Cardiac muscle cell (in vitro differentiated cells and primary cell): Measurements from ENCODE around the gene KRTAP2-1. TPM values are rescaled to one million over a fixed set of nuclear protein-coding genes. Genes with fewer than 3 reads are reported as not detected.
"Not testable (repeated sequence)": the region's sequence is repeated elsewhere in the genome, so short reads cannot be mapped to it uniquely, and the experiment has no call there.

ENCODE experiments used
- DNase-seq, 2 donors: peaks; one replicate each; pipeline versions ENCODE4 v3.0.0 to v3.0.0-alpha.2; 2010 to 2017; ENCODE audit warnings: low read depth in 1 of 2, low spot score in 1 of 2
- H3K27ac ChIP-seq: fragments of 200-600 bp; sonication (generic); 2 replicates; pipeline ENCODE4 v1.5.1; 2016
- H3K27me3 ChIP-seq: fragments of 200-600 bp; sonication (generic); 2 replicates; pipeline ENCODE4 v1.6.0; 2016; ENCODE audit warnings: control low read depth
- H3K36me3 ChIP-seq: fragments of 200-600 bp; sonication (generic); 2 replicates; pipeline ENCODE4 v1.5.1; 2016; ENCODE audit warnings: control low read depth
- H3K4me1 ChIP-seq: fragments of 200-600 bp; sonication (generic); 2 replicates; pipeline ENCODE4 v1.8.1; 2017; ENCODE audit warnings: low read depth, mild to moderate bottlenecking, mixed run types
- H3K4me3 ChIP-seq: fragments of 200-600 bp; sonication (generic); 2 replicates; pipeline ENCODE4 v1.5.1; 2016; ENCODE audit warnings: mild to moderate bottlenecking
- H3K9me3 ChIP-seq: fragments of 200-600 bp; sonication (generic); 2 replicates; pipeline ENCODE4 v1.5.1; 2017; ENCODE audit warnings: low read depth, mild to moderate bottlenecking, control low read depth
- polyA plus RNA-seq: library from polyadenylated mRNA; unstranded; fragments of >200 nt; fragmentation: Nextera tagmentation; extraction: Ambion mirVana; gene quantifications from 2 replicates; pipeline ENCODE4 v1.2.1, GENCODE V29; 2016
- total RNA-seq: library from RNA; depleted of rRNA; stranded (reverse); fragments of >200 nt; gene quantifications from 2 replicates; pipeline ENCODE4 v1.2.3, GENCODE V29; 2016
- TF ChIP-seq, protein P1 (sequence below): IDR thresholded peaks from 2 replicates; pipeline ENCODE4 v1.5.1; 2012; ENCODE audit warnings: low read depth, mild to moderate bottlenecking, low read length

The KRTAP2-1 gene
- total and polyA plus RNA-seq, 2 experiments from 2014 or later = not detected

DNA sequence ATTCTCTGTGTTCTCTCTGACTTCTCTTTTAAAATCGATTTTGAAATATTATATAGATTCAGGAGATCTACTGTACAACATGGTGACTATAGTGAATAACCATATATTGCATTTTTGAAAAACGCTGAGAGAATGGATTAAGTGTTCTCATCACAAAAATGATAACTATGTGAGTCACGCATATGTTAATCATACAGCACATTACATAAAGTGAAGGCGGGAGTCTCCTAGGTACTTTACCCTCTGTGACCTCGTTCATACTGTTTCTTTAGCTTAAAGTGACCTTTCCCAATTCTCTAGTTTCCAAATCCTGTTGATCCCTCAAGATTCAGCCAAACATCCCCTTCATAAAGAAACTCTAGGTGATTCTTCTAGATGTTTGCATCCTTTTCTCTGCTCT, 44.3 kb downstream of the KRTAP2-1 start:
- DNase-seq = no peak
- Histone ChIP-seq H3K27me3 (no peaks in the 10 kb centered on the region), H3K27ac (no peak overlapping the region), H3K4me1 (no peaks in the 10 kb centered on the region), H3K4me3 (no peak overlapping the region), H3K36me3 (no peaks in the 10 kb centered on the region), H3K9me3 (no peaks in the 10 kb centered on the region)
- TF ChIP-seq, protein P1, sequence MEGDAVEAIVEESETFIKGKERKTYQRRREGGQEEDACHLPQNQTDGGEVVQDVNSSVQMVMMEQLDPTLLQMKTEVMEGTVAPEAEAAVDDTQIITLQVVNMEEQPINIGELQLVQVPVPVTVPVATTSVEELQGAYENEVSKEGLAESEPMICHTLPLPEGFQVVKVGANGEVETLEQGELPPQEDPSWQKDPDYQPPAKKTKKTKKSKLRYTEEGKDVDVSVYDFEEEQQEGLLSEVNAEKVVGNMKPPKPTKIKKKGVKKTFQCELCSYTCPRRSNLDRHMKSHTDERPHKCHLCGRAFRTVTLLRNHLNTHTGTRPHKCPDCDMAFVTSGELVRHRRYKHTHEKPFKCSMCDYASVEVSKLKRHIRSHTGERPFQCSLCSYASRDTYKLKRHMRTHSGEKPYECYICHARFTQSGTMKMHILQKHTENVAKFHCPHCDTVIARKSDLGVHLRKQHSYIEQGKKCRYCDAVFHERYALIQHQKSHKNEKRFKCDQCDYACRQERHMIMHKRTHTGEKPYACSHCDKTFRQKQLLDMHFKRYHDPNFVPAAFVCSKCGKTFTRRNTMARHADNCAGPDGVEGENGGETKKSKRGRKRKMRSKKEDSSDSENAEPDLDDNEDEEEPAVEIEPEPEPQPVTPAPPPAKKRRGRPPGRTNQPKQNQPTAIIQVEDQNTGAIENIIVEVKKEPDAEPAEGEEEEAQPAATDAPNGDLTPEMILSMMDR = no peak

DNA sequence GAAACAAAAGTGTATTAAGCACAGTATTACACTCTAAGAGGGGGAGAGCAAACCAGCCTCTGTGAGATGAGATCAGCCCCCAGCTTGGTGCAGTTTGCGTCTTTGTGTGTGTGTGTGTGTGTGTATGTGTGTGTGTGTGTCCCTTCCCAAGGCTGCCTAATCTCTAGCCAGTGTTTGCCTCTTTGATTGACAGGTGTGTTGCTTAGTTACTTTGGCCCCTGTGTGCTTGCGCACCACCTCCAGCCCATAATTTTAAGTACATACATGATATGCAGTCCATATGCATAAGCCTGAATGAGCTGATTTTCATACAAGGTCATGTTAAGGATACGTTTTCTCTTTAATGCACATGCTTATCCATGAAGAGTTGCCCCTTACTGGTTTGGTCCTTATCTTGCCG, 45.3 kb downstream of the KRTAP2-1 start:
- H3K36me3 ChIP-seq = no peaks in the 10 kb centered on the region
- TF ChIP-seq, protein P1 = no peak
- no peaks in the 10 kb centered on the region for H3K27me3 ChIP-seq
- DNase-seq = no peak
- H3K27ac ChIP-seq = no peak overlapping the region
- H3K4me1 ChIP-seq = no peaks in the 10 kb centered on the region
- H3K4me3 ChIP-seq = no peak overlapping the region
- no peaks in the 10 kb centered on the region for H3K9me3 ChIP-seq

DNA sequence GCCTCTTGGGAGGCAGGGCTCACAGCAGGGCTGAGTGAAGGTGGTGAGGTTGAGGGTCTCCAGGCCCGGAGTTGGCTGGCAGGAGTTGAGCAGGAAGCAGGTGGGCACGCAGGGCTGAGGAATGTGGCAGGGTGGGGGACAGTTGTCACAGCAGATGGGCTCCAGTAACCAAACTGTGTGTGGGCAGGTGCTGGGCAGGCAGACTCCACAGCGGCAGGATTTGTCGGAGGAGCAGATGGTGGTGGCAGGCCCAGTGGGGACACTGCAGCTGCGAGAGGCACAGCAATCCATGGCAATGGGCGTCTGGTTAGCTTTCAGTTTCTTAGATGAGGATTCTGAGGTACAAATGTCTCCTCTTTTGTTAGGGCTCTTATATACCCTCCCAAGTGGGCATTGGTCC, 47.6 kb downstream of the KRTAP2-1 start, which contains the start of gene KRTAP3-2:
Gene KRTAP3-2 (minus strand): TSS at position 344 of the 400 bp plus-strand sequence. CDS start 53 bp downstream, at position 291.
- H3K9me3 ChIP-seq, H3K27me3 ChIP-seq, H3K4me3 ChIP-seq, H3K27ac ChIP-seq, H3K36me3 ChIP-seq, H3K4me1 ChIP-seq, DNase-seq: not testable (repeated sequence)

DNA sequence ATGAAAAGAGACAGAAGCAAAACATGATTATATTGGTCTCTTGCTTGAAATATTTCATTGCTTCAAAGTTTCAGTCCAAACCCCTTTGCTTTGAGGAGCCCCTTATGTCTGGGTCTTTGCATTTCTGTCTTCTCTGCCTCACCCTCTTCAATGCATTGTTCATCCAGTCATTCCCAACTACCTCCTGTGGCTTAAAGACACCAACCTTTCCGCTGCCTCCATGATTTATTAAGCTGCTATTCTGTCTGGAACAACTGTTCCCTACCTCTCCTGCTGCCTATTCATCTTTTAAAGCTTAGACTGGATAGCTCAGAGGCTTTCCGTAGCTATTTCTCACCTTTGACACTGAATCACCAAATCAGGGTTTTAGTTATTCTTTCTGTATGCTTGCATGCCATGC, 49.8 kb downstream of the KRTAP2-1 start:
- Histone ChIP-seq H3K9me3 (no peaks in the 10 kb centered on the region), H3K4me1 (peaks cover 5% of the 10 kb centered on the region), H3K27me3 (no peaks in the 10 kb centered on the region), H3K36me3 (no peaks in the 10 kb centered on the region), H3K4me3 (no peak overlapping the region), H3K27ac (no peak overlapping the region)
- TF ChIP-seq, protein P1 = no peak
- DNase-seq = no peak

DNA sequence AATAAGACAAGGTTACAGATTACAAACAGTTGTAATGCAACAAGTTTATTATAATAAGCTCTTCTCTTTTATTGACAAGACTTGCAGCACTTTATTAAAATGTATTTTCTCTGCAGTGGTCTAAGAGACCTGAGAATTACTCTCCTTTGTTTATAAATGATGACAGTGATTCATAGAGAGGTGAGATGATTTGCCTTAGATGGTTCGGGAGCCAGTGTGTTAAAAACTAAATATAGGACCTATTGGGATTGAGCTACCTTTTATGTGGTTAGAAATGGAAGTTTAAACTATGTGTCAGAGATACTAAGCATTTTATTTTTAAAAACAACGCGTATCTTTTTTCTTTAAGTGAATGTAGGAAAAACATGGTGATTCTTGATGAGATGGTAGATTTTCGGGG, 50.3 kb downstream of the KRTAP2-1 start:
- no peak for DNase-seq
- H3K4me3 ChIP-seq = no peak overlapping the region
- no peaks in the 10 kb centered on the region for H3K9me3 ChIP-seq
- H3K27me3 ChIP-seq = no peaks in the 10 kb centered on the region
- TF ChIP-seq, protein P1 = no peak
- no peaks in the 10 kb centered on the region for H3K36me3 ChIP-seq
- H3K4me1 ChIP-seq = peaks cover 5% of the 10 kb centered on the region
- no peak overlapping the region for H3K27ac ChIP-seq

Other genes starting within 250 kb of the KRTAP2-1 start
Only the 30 nearest of the 37 such genes appear.
- gene KRT12, start 180.1 kb downstream of the KRTAP2-1 start, total RNA-seq = not detected in 2 replicates
- not detected in 2 replicates for gene KRT12, start 180.1 kb downstream of the KRTAP2-1 start, polyA plus RNA-seq
- not detected in 2 replicates for gene KRT20, start 162.1 kb downstream of the KRTAP2-1 start, total RNA-seq
- gene KRT20, start 162.1 kb downstream of the KRTAP2-1 start, polyA plus RNA-seq = not detected in 2 replicates
- not detected in 2 replicates for gene KRT23, start 109.7 kb downstream of the KRTAP2-1 start, total RNA-seq
- not detected in 2 replicates for gene KRT23, start 109.7 kb downstream of the KRTAP2-1 start, polyA plus RNA-seq
- not detected in 2 replicates for gene KRT39, start 80.4 kb downstream of the KRTAP2-1 start, total RNA-seq
- not detected in 2 replicates for gene KRT39, start 80.4 kb downstream of the KRTAP2-1 start, polyA plus RNA-seq
- not detected in 2 replicates for gene KRT40, start 63.0 kb downstream of the KRTAP2-1 start, total RNA-seq
- gene KRT40, start 63.0 kb downstream of the KRTAP2-1 start, polyA plus RNA-seq = not detected in 2 replicates
- not detected in 2 replicates for gene KRTAP3-3, start 53.2 kb downstream of the KRTAP2-1 start, total RNA-seq
- not detected in 2 replicates for gene KRTAP3-3, start 53.2 kb downstream of the KRTAP2-1 start, polyA plus RNA-seq
- not detected in 2 replicates for gene KRTAP3-2, start 47.4 kb downstream of the KRTAP2-1 start, total RNA-seq
- gene KRTAP3-2, start 47.4 kb downstream of the KRTAP2-1 start, polyA plus RNA-seq = not detected in 2 replicates
- gene KRTAP3-1, start 38.2 kb downstream of the KRTAP2-1 start, total RNA-seq = not detected in 2 replicates
- not detected in 2 replicates for gene KRTAP3-1, start 38.2 kb downstream of the KRTAP2-1 start, polyA plus RNA-seq
- not detected in 2 replicates for gene KRTAP1-5, start 20.1 kb downstream of the KRTAP2-1 start, total RNA-seq
- gene KRTAP1-5, start 20.1 kb downstream of the KRTAP2-1 start, polyA plus RNA-seq = not detected in 2 replicates
- gene KRTAP1-4, start 17.1 kb downstream of the KRTAP2-1 start, total RNA-seq = not detected in 2 replicates
- not detected in 2 replicates for gene KRTAP1-4, start 17.1 kb downstream of the KRTAP2-1 start, polyA plus RNA-seq
- gene KRTAP1-3, start 12.4 kb downstream of the KRTAP2-1 start, total RNA-seq = not detected in 2 replicates
- not detected in 2 replicates for gene KRTAP1-3, start 12.4 kb downstream of the KRTAP2-1 start, polyA plus RNA-seq
- not detected in 2 replicates for gene KRTAP1-1, start 5.9 kb downstream of the KRTAP2-1 start, total RNA-seq
- not detected in 2 replicates for gene KRTAP1-1, start 5.9 kb downstream of the KRTAP2-1 start, polyA plus RNA-seq
- gene KRTAP2-2, start 7.9 kb upstream of the KRTAP2-1 start, total RNA-seq = not detected in 2 replicates
- not detected in 2 replicates for gene KRTAP2-2, start 7.9 kb upstream of the KRTAP2-1 start, polyA plus RNA-seq
- not detected in 2 replicates for gene KRTAP2-3, start 12.8 kb upstream of the KRTAP2-1 start, total RNA-seq
- gene KRTAP2-3, start 12.8 kb upstream of the KRTAP2-1 start, polyA plus RNA-seq = not detected in 2 replicates
- not detected in 2 replicates for gene KRTAP2-4, start 18.6 kb upstream of the KRTAP2-1 start, total RNA-seq
- not detected in 2 replicates for gene KRTAP2-4, start 18.6 kb upstream of the KRTAP2-1 start, polyA plus RNA-seq
- not detected in 2 replicates for gene KRTAP4-7, start 36.8 kb upstream of the KRTAP2-1 start, total RNA-seq
- not detected in 2 replicates for gene KRTAP4-7, start 36.8 kb upstream of the KRTAP2-1 start, polyA plus RNA-seq
- not detected in 2 replicates for gene KRTAP4-8, start 50.8 kb upstream of the KRTAP2-1 start, total RNA-seq
- gene KRTAP4-8, start 50.8 kb upstream of the KRTAP2-1 start, polyA plus RNA-seq = not detected in 2 replicates
- gene KRTAP4-16, start 54.9 kb upstream of the KRTAP2-1 start, total RNA-seq = not detected in 2 replicates
- gene KRTAP4-16, start 54.9 kb upstream of the KRTAP2-1 start, polyA plus RNA-seq = not detected in 2 replicates
- gene KRTAP4-9, start 58.1 kb upstream of the KRTAP2-1 start, total RNA-seq = not detected in 2 replicates
- not detected in 2 replicates for gene KRTAP4-9, start 58.1 kb upstream of the KRTAP2-1 start, polyA plus RNA-seq
- not detected in 2 replicates for gene KRTAP4-11, start 71.1 kb upstream of the KRTAP2-1 start, total RNA-seq
- gene KRTAP4-11, start 71.1 kb upstream of the KRTAP2-1 start, polyA plus RNA-seq = not detected in 2 replicates
- gene KRTAP4-12, start 76.9 kb upstream of the KRTAP2-1 start, total RNA-seq = not detected in 2 replicates
- gene KRTAP4-12, start 76.9 kb upstream of the KRTAP2-1 start, polyA plus RNA-seq = not detected in 2 replicates
- gene KRTAP4-6, start 93.2 kb upstream of the KRTAP2-1 start, total RNA-seq = not detected in 2 replicates
- gene KRTAP4-6, start 93.2 kb upstream of the KRTAP2-1 start, polyA plus RNA-seq = not detected in 2 replicates
- not detected in 2 replicates for gene KRTAP4-5, start 102.5 kb upstream of the KRTAP2-1 start, total RNA-seq
- not detected in 2 replicates for gene KRTAP4-5, start 102.5 kb upstream of the KRTAP2-1 start, polyA plus RNA-seq
- gene KRTAP4-4, start 113.4 kb upstream of the KRTAP2-1 start, total RNA-seq = not detected in 2 replicates
- not detected in 2 replicates for gene KRTAP4-4, start 113.4 kb upstream of the KRTAP2-1 start, polyA plus RNA-seq
- gene KRTAP4-3, start 120.9 kb upstream of the KRTAP2-1 start, total RNA-seq = not detected in 2 replicates
- gene KRTAP4-3, start 120.9 kb upstream of the KRTAP2-1 start, polyA plus RNA-seq = not detected in 2 replicates
- not detected in 2 replicates for gene KRTAP4-2, start 130.9 kb upstream of the KRTAP2-1 start, total RNA-seq
- gene KRTAP4-2, start 130.9 kb upstream of the KRTAP2-1 start, polyA plus RNA-seq = not detected in 2 replicates
- not detected in 2 replicates for gene KRTAP4-1, start 137.6 kb upstream of the KRTAP2-1 start, total RNA-seq
- not detected in 2 replicates for gene KRTAP4-1, start 137.6 kb upstream of the KRTAP2-1 start, polyA plus RNA-seq
- not detected in 2 replicates for gene KRTAP9-1, start 142.6 kb upstream of the KRTAP2-1 start, total RNA-seq
- gene KRTAP9-1, start 142.6 kb upstream of the KRTAP2-1 start, polyA plus RNA-seq = not detected in 2 replicates
- not detected in 2 replicates for gene KRTAP9-2, start 179.3 kb upstream of the KRTAP2-1 start, total RNA-seq
- gene KRTAP9-2, start 179.3 kb upstream of the KRTAP2-1 start, polyA plus RNA-seq = not detected in 2 replicates
- not detected in 2 replicates for gene KRTAP9-3, start 185.1 kb upstream of the KRTAP2-1 start, total RNA-seq
- not detected in 2 replicates for gene KRTAP9-3, start 185.1 kb upstream of the KRTAP2-1 start, polyA plus RNA-seq